HCT116 (cell line): Measurements from ENCODE around the gene SANBR. TPM values are rescaled to one million over a fixed set of nuclear protein-coding genes. Genes with fewer than 3 reads are reported as not detected.

Experiments used
- ATAC-seq: fragments of 200-7000 bp; cut with Tn5 transposase; 2 replicates; pipeline ENCODE4 v1.9.1; 2020; ENCODE audit warnings: mild to moderate bottlenecking, moderate library complexity
- BruUV-seq: library from RNA; stranded (reverse); fragments of 400-500 nt; replicated peaks from 2 replicates; lab custom pipeline; 2021; lab: Mats Ljungman, UMichigan
- CTCF ChIA-PET: fragments of 300-600 bp; sonication (Branson Sonifier 250); formaldehyde crosslinking; loops from one replicate; lab custom pipeline; 2021; ENCODE audit warnings: antibody characterized with exemption; lab: Charles Lee
- POLR2A ChIA-PET: fragments of 300-600, 350-600 bp; sonication (Branson Sonifier 250); formaldehyde crosslinking; loops from one replicate; lab custom pipeline; 2021; ENCODE audit warnings: antibody characterized with exemption; lab: Charles Lee
- RAD21 ChIA-PET, 2 experiments: fragments of 300-600 bp; sonication (Branson Sonifier 250); formaldehyde crosslinking; loops; one replicate each; lab custom pipeline; 2023; ENCODE audit warnings: low total read pairs in 2 of 2; ENCODE audit not compliant: uncharacterized antibody in 2 of 2, unreplicated experiment in 2 of 2, low non-redundant PET in 1 of 2; lab: Charles Lee
- DNase-seq: peaks from one replicate; pipeline ENCODE4 v3.0.0-alpha.2; 2010; ENCODE audit warnings: low read depth, low spot score
- H2AFZ ChIP-seq: fragments of 200-600 bp; shearing (Covaris generic), sonication (generic); 2 replicates; pipeline ENCODE4 v1.6.1; 2017; ENCODE audit warnings: low read depth, mixed run types, mixed read lengths, antibody characterized with exemption, low read length; ENCODE audit not compliant: poor library complexity, severe bottlenecking
- H3K27ac ChIP-seq: 2 replicates; pipeline ENCODE4 v1.5.1; 2012; ENCODE audit warnings: low read depth, low read length
- H3K27me3 ChIP-seq: fragments of 200-600 bp; sonication (generic); 2 replicates; pipeline ENCODE4 v1.6.1; 2016; ENCODE audit warnings: mixed run types, low read length, mixed read lengths; ENCODE audit not compliant: insufficient read depth
- H3K36me3 ChIP-seq, 2 experiments: fragments of 200-500 bp in 1 of 2; fragments of 200-600 bp in 1 of 2; sonication (Bioruptor generic) in 1 of 2; sonication (generic) in 1 of 2; 2 replicates each; pipeline versions ENCODE4 v1.5.1 to v1.6.1; 2014 to 2016; ENCODE audit warnings: low read length in 2 of 2, inconsistent platforms in 1 of 2, mixed read lengths in 1 of 2, mixed run types in 1 of 2; ENCODE audit not compliant: insufficient read depth in 2 of 2, control insufficient read depth in 1 of 2
- H3K4me1 ChIP-seq, 2 experiments: fragments of 200-600 bp in 1 of 2; sonication (generic) in 1 of 2; 2 replicates each; pipeline versions ENCODE4 v1.5.1 to v1.6.1; 2012 to 2017; ENCODE audit warnings: low read length in 2 of 2, inconsistent platforms in 1 of 2, mild to moderate bottlenecking in 1 of 2, mixed read lengths in 1 of 2, mixed run types in 1 of 2, moderate library complexity in 1 of 2; ENCODE audit not compliant: insufficient read depth in 2 of 2, control insufficient read depth in 1 of 2
- H3K4me2 ChIP-seq: fragments of 200-600 bp; sonication (generic); 2 replicates; pipeline ENCODE4 v1.6.1; 2017; ENCODE audit warnings: mixed run types, low read length, mixed read lengths
- H3K4me3 ChIP-seq, 2 experiments: fragments of 200-600 bp in 1 of 2; sonication (generic) in 1 of 2; replicated peaks in 1 of 2; 2 replicates each; pipeline ENCODE4 v1.5.1; 2011 to 2016; ENCODE audit warnings: low read length in 2 of 2, control low read depth in 1 of 2, low read depth in 1 of 2, mild to moderate bottlenecking in 1 of 2, mixed read lengths in 1 of 2, mixed run types in 1 of 2
- H3K79me2 ChIP-seq: fragments of 200-600 bp; sonication (generic); 2 replicates; pipeline ENCODE4 v1.6.1; 2017; ENCODE audit warnings: mild to moderate bottlenecking, mixed run types, low read length, moderate library complexity, mixed read lengths; ENCODE audit not compliant: insufficient read depth
- H3K9ac ChIP-seq: fragments of 200-600 bp; sonication (generic); 2 replicates; pipeline ENCODE4 v1.6.1; 2016; ENCODE audit warnings: low read length, mixed read lengths
- H3K9me2 ChIP-seq: fragments of 200-600 bp; sonication (generic), shearing (Covaris generic); 2 replicates; pipeline ENCODE4 v1.6.1; 2017; ENCODE audit warnings: mixed run types, mild to moderate bottlenecking, moderate library complexity; ENCODE audit not compliant: insufficient read depth
- H3K9me3 ChIP-seq, 2 experiments: fragments of 200-500 bp in 1 of 2; fragments of 200-600 bp in 1 of 2; sonication (Bioruptor generic) in 1 of 2; sonication (generic) in 1 of 2; 2 replicates each; pipeline ENCODE4 v1.6.1; 2014 to 2017; ENCODE audit warnings: low read length in 2 of 2, mixed read lengths in 2 of 2, inconsistent platforms in 1 of 2, low read depth in 1 of 2, mild to moderate bottlenecking in 1 of 2, mixed run types in 1 of 2, moderate library complexity in 1 of 2; ENCODE audit not compliant: control insufficient read depth in 1 of 2, insufficient read depth in 1 of 2
- H4K20me1 ChIP-seq: fragments of 200-600 bp; sonication (generic), shearing (Covaris generic); 2 replicates; pipeline ENCODE4 v1.6.1; 2017; ENCODE audit warnings: mixed run types, mild to moderate bottlenecking, moderate library complexity; ENCODE audit not compliant: insufficient read depth
- ATF3 ChIP-seq: IDR thresholded peaks from 2 replicates; pipeline ENCODE4 v1.6.1; 2012
- FOSL1 ChIP-seq: IDR thresholded peaks from 2 replicates; pipeline ENCODE4 v1.6.1; 2012; ENCODE audit warnings: low read depth
- JUND ChIP-seq: IDR thresholded peaks from 2 replicates; pipeline ENCODE4 v1.6.1; 2012
- RAD21 ChIP-seq: IDR thresholded peaks from 2 replicates; pipeline ENCODE4 v1.6.1; 2012; ENCODE audit warnings: low read depth, mild to moderate bottlenecking
- REST ChIP-seq: IDR thresholded peaks from 2 replicates; pipeline ENCODE4 v1.6.1; 2012; ENCODE audit warnings: low read depth
- SP1 ChIP-seq: IDR thresholded peaks from 2 replicates; pipeline ENCODE4 v1.6.1; 2012; ENCODE audit warnings: low read depth
- SRF ChIP-seq: IDR thresholded peaks from 2 replicates; pipeline ENCODE4 v1.6.1; 2012; ENCODE audit warnings: low read depth
- YY1 ChIP-seq: IDR thresholded peaks from 2 replicates; pipeline ENCODE4 v1.6.1; 2011; ENCODE audit warnings: low read length, low read depth, moderate library complexity, mild to moderate bottlenecking; ENCODE audit not compliant: insufficient replicate concordance; ENCODE audit errors: extremely low read depth
- ZNF274 ChIP-seq: fragments of 200-500 bp; sonication (Bioruptor generic); IDR thresholded peaks from 2 replicates; pipeline ENCODE4 v1.6.1; 2014; ENCODE audit warnings: mild to moderate bottlenecking, low read depth, low read length, inconsistent platforms
- intact Hi-C: fragments of 100-400 bp; cut with micrococcal nuclease; formaldehyde crosslinking; loops from 2 replicates; pipeline ENCODE4 v1.10.0; 2022
- total RNA-seq: library from RNA; stranded (reverse); gene quantifications from one replicate; pipeline ENCODE4 v1.2.1, GENCODE V29; 2021; ENCODE audit not compliant: unreplicated experiment

SANBR gene
- total RNA-seq, 1 experiment from 2014 or later, result 4.6 TPM

DNA sequence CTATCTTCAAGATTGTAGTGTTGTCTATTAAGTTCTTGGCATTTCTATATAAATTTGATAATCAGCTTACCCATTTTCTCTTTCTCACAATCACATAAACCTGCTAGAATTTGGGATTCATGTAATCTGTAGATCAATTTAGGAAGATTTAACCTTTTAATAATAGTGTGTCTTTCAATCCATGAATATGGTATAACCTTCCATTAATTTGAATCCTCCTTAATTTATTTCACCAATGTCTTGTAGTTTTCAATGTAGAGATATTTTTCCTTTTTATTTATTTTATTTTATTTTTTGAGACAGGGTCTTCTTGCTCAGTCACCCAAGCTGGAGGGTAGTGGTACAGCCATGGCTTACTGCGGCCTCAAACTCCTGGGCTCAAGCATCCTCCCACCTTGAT lies 20.2 kb downstream of the SANBR start:
- TF ChIP-seq SRF, result no peak
- TF ChIP-seq YY1, result no peak
- no peak for TF ChIP-seq FOSL1
- TF ChIP-seq RAD21, result no peak
- TF ChIP-seq REST, result no peak
- TF ChIP-seq SP1, result no peak
- no peak for TF ChIP-seq ZNF274
- no peak for TF ChIP-seq ATF3
- no peak for TF ChIP-seq JUND
- DNase-seq, result no peak
- RAD21 ChIA-PET, result no interaction called here
- H3K9me2 ChIP-seq, result no peaks in the 10 kb centered on the region
- H3K27ac ChIP-seq, result no peak overlapping the region
- H2AFZ ChIP-seq, result no peak overlapping the region
- H3K9ac ChIP-seq, result no peak overlapping the region
- CTCF ChIA-PET, result no interaction called here
- H3K4me2 ChIP-seq, result no peak overlapping the region
- no peaks in the 10 kb centered on the region for H3K9me3 ChIP-seq
- no peaks in the 10 kb centered on the region for H3K4me1 ChIP-seq
- POLR2A ChIA-PET, result no interaction called here
- no TSS peak for BruUV-seq
- intact Hi-C loops, result no loop called here
- H3K4me3 ChIP-seq, result no peak overlapping the region
- H4K20me1 ChIP-seq, result no peaks in the 10 kb centered on the region; the same call in 1 of the 2 replicates
- H3K36me3 ChIP-seq, result no peaks in the 10 kb centered on the region
- no peaks in the 10 kb centered on the region for H3K79me2 ChIP-seq
- ATAC-seq, result no peak
- no peaks in the 10 kb centered on the region for H3K27me3 ChIP-seq
